ENCODE measurements around the gene NPFF. TPM values are rescaled to one million over a fixed set of nuclear protein-coding genes. Genes with fewer than 3 reads are reported as not detected.

Gene NPFF
- total RNA-seq, 2 donors from 2014 or later, result not detected

GRCh38 chr12:53539526-53539925, 32.2 kb upstream of the NPFF start:
- 95 to 99% methylated on average over 3 of the region's 3 CpGs for WGBS, 2 experiments (ENCODE audit: insufficient coverage in 1 of 2, insufficient read length in 1 of 2)
- Histone ChIP-seq H3K27ac (ENCODE audit: low read depth, low read length) (no peak overlapping the region), H3K9ac (ENCODE audit: extremely low read depth, low read length, poor library complexity, severe bottlenecking) (no peak overlapping the region), H3K9me3 (ENCODE audit: control insufficient read depth, low read length) (no peaks in the 10 kb centered on the region), H3K4me1 (ENCODE audit: control insufficient read depth, insufficient read depth, low read length) (no peaks in the 10 kb centered on the region), H3K36me3 (ENCODE audit: control insufficient read depth, insufficient read depth, low read length) (peaks cover 58% of the 10 kb centered on the region), H3K27me3 (ENCODE audit: control insufficient read depth, insufficient read depth, low read length, poor library complexity, severe bottlenecking) (no peaks in the 10 kb centered on the region), H3K4me3 (ENCODE audit: low read length) (no peak overlapping the region)
- peaks cover 43% of the 10 kb centered on the region for H3K36me3 Mint-ChIP-seq (ENCODE audit: low read depth)
- H3K9me3 Mint-ChIP-seq, result no peaks in the 10 kb centered on the region
- no peak overlapping the region for H3K27ac Mint-ChIP-seq
- no peaks in the 10 kb centered on the region for H3K27me3 Mint-ChIP-seq (ENCODE audit: insufficient read depth)
- H3K4me1 Mint-ChIP-seq, result peaks cover 13% of the 10 kb centered on the region
- no peak for TF ChIP-seq CTCF (conservative IDR thresholded peaks at IDR 0.05)
- H3K4me3 Mint-ChIP-seq, result no peak overlapping the region
- DNase-seq, result no peak

DNA sequence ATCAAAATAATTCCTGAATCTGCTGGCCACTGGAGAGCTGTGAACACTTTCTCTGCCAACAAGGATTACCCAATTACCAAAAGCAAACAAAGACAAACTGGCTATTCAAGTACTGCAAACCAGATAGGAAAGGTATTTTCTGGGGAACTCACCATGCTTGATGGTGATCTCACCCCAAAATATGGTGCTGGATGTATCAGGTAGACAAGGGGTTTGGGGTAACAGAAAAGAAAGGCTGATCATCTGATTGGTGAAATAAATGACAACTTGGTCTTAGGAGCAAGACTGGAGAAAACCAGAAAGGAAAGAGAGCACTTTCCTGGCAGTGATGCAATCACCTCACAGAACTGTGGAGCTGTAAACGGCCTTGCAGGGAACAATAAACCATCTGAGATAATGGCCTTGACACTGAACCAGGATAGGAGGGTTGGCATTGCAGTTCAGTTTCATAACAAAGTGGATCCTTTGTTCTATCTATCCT, 31.0 kb upstream of the NPFF start:
- WGBS, 2 experiments (ENCODE audit: insufficient coverage in 1 of 2, insufficient read length in 1 of 2), result 58 to 63% methylated on average over 1 of the region's 1 CpG
- Histone ChIP-seq H3K27ac (ENCODE audit: low read depth, low read length) (no peak overlapping the region), H3K9ac (ENCODE audit: extremely low read depth, low read length, poor library complexity, severe bottlenecking) (no peak overlapping the region), H3K36me3 (ENCODE audit: control insufficient read depth, insufficient read depth, low read length) (peaks cover 67% of the 10 kb centered on the region), H3K27me3 (ENCODE audit: control insufficient read depth, insufficient read depth, low read length, poor library complexity, severe bottlenecking) (no peaks in the 10 kb centered on the region), H3K4me1 (ENCODE audit: control insufficient read depth, insufficient read depth, low read length) (no peaks in the 10 kb centered on the region), H3K9me3 (ENCODE audit: control insufficient read depth, low read length) (no peaks in the 10 kb centered on the region), H3K4me3 (ENCODE audit: low read length) (no peak overlapping the region)
- Mint-ChIP-seq H3K4me3 (no peak overlapping the region), H3K4me1 (peaks cover 9% of the 10 kb centered on the region), H3K9me3 (no peaks in the 10 kb centered on the region), H3K36me3 (ENCODE audit: low read depth) (peaks cover 51% of the 10 kb centered on the region), H3K27ac (peak overlapping the region; percentile 78), H3K27me3 (ENCODE audit: insufficient read depth) (no peaks in the 10 kb centered on the region)
- peak; percentile 58 for DNase-seq
- no peak for TF ChIP-seq CTCF (conservative IDR thresholded peaks at IDR 0.05)

GRCh38 chr12:53536962-53537361, 29.7 kb upstream of the NPFF start:
- H3K9me3 ChIP-seq (ENCODE audit: control insufficient read depth, low read length), result no peaks in the 10 kb centered on the region

More at GRCh38 chr12:53536962-53537361, 29.7 kb upstream of the NPFF start:
- Histone ChIP-seq H3K4me3 (ENCODE audit: low read length) (no peak overlapping the region), H3K4me1 (ENCODE audit: control insufficient read depth, insufficient read depth, low read length) (no peaks in the 10 kb centered on the region), H3K27ac (ENCODE audit: low read depth, low read length) (no peak overlapping the region), H3K9ac (ENCODE audit: extremely low read depth, low read length, poor library complexity, severe bottlenecking) (no peak overlapping the region), H3K36me3 (ENCODE audit: control insufficient read depth, insufficient read depth, low read length) (peaks cover 72% of the 10 kb centered on the region), H3K27me3 (ENCODE audit: control insufficient read depth, insufficient read depth, low read length, poor library complexity, severe bottlenecking) (no peaks in the 10 kb centered on the region)
- Mint-ChIP-seq H3K9me3 (no peaks in the 10 kb centered on the region), H3K4me1 (peaks cover 9% of the 10 kb centered on the region), H3K4me3 (no peak overlapping the region), H3K27ac (no peak overlapping the region), H3K36me3 (ENCODE audit: low read depth) (peaks cover 55% of the 10 kb centered on the region), H3K27me3 (ENCODE audit: insufficient read depth) (no peaks in the 10 kb centered on the region)
- WGBS, 2 experiments (ENCODE audit: insufficient coverage in 1 of 2, insufficient read length in 1 of 2), result 93% methylated on average over 3 of the region's 3 CpGs; no CpG with 5 or more reads in 1 of the 2 experiments
- DNase-seq, result no peak
- no peak for TF ChIP-seq CTCF (conservative IDR thresholded peaks at IDR 0.05)

Data from endodermal cell (in vitro differentiated cells).